H9 (cell line): ENCODE data around the gene SSBP3. TPM values are rescaled to one million over a fixed set of nuclear protein-coding genes. Genes with fewer than 3 reads are reported as not detected.

Experiments used
- DNase-seq: peaks from one replicate; pipeline ENCODE4 v3.0.0-alpha.2; 2017
- H2AFZ ChIP-seq: one replicate; pipeline ENCODE4 v1.6.1; 2013; ENCODE audit warnings: mild to moderate bottlenecking, low read length, control low read depth, moderate library complexity
- H2AK5ac ChIP-seq: 2 replicates; pipeline ENCODE4 v1.6.1; 2013; ENCODE audit warnings: low read length, control low read depth, mixed read lengths; ENCODE audit not compliant: insufficient read length
- H2BK120ac ChIP-seq: one replicate; pipeline ENCODE4 v1.6.1; 2013; ENCODE audit warnings: low read depth, mild to moderate bottlenecking, low read length, control low read depth, inconsistent platforms; ENCODE audit not compliant: poor library complexity, severe bottlenecking
- H2BK12ac ChIP-seq: 2 replicates; pipeline ENCODE4 v1.6.1; 2013; ENCODE audit warnings: low read length, control low read depth, mixed read lengths, low read depth; ENCODE audit not compliant: insufficient read length
- H2BK15ac ChIP-seq: 2 replicates; pipeline ENCODE4 v1.6.1; 2013; ENCODE audit warnings: low read depth, low read length, control low read depth
- H2BK20ac ChIP-seq: one replicate; pipeline ENCODE4 v1.6.1; 2013; ENCODE audit warnings: low read depth, mild to moderate bottlenecking, low read length, control low read depth, inconsistent platforms; ENCODE audit not compliant: poor library complexity, severe bottlenecking
- H2BK5ac ChIP-seq: 2 replicates; pipeline ENCODE4 v1.6.1; 2013; ENCODE audit warnings: low read length, control low read depth, mixed read lengths; ENCODE audit not compliant: insufficient read length
- H3K14ac ChIP-seq: 2 replicates; pipeline ENCODE4 v1.6.1; 2013; ENCODE audit warnings: low read length, control low read depth; ENCODE audit not compliant: insufficient read depth
- H3K18ac ChIP-seq: 2 replicates; pipeline ENCODE4 v1.6.1; 2013; ENCODE audit warnings: low read depth, mild to moderate bottlenecking, mixed read lengths, low read length, control low read depth; ENCODE audit not compliant: insufficient read length
- H3K23ac ChIP-seq: 2 replicates; pipeline ENCODE4 v1.6.1; 2013; ENCODE audit warnings: low read length, control low read depth, mixed read lengths, low read depth; ENCODE audit not compliant: insufficient read length
- H3K23me2 ChIP-seq: 2 replicates; pipeline ENCODE4 v1.6.1; 2013; ENCODE audit warnings: low read depth, mild to moderate bottlenecking, mixed read lengths, low read length, control low read depth; ENCODE audit not compliant: insufficient read length, poor library complexity, severe bottlenecking
- H3K27ac ChIP-seq: 2 replicates; pipeline ENCODE4 v1.5.1; 2013; ENCODE audit warnings: low read length, control low read depth, mixed read lengths, low read depth; ENCODE audit not compliant: insufficient read length
- H3K27me3 ChIP-seq: 2 replicates; pipeline ENCODE4 v1.6.1; 2013; ENCODE audit warnings: low read length, control low read depth, inconsistent platforms; ENCODE audit not compliant: insufficient read depth
- H3K4ac ChIP-seq: 2 replicates; pipeline ENCODE4 v1.6.1; 2013; ENCODE audit warnings: low read depth, mild to moderate bottlenecking, control low read depth, inconsistent platforms, low read length, moderate library complexity
- H3K4me1 ChIP-seq: 2 replicates; pipeline ENCODE4 v1.6.1; 2013; ENCODE audit warnings: low read length, control low read depth, inconsistent platforms; ENCODE audit not compliant: insufficient read depth
- H3K4me2 ChIP-seq: 2 replicates; pipeline ENCODE4 v1.6.1; 2013; ENCODE audit warnings: low read length, control low read depth, mixed read lengths; ENCODE audit not compliant: insufficient read length, insufficient read depth
- H3K56ac ChIP-seq: 2 replicates; pipeline ENCODE4 v1.6.1; 2013; ENCODE audit warnings: low read depth, mild to moderate bottlenecking, mixed read lengths, low read length, control low read depth; ENCODE audit not compliant: insufficient read length
- H3K79me1 ChIP-seq: 2 replicates; pipeline ENCODE4 v1.6.1; 2013; ENCODE audit warnings: low read depth, mild to moderate bottlenecking, moderate library complexity, low read length, control low read depth, inconsistent platforms; ENCODE audit not compliant: insufficient read depth, poor library complexity, severe bottlenecking
- H3K79me2 ChIP-seq: 2 replicates; pipeline ENCODE4 v1.6.1; 2013; ENCODE audit warnings: low read length, control low read depth, inconsistent platforms; ENCODE audit not compliant: insufficient read depth
- H3K9ac ChIP-seq: 2 replicates; pipeline ENCODE4 v1.6.1; 2013; ENCODE audit warnings: low read length, control low read depth, mixed read lengths; ENCODE audit not compliant: insufficient read length; ENCODE audit errors: extremely low read depth
- H3K9me3 ChIP-seq: one replicate; pipeline ENCODE4 v1.6.1; 2013; ENCODE audit warnings: low read depth, low read length, inconsistent platforms; ENCODE audit not compliant: control insufficient read depth
- H3T11ph ChIP-seq: one replicate; pipeline ENCODE4 v1.6.1; 2013; ENCODE audit warnings: mild to moderate bottlenecking, low read length, control low read depth, inconsistent platforms
- H4K20me1 ChIP-seq: one replicate; pipeline ENCODE4 v1.6.1; 2013; ENCODE audit not compliant: control insufficient read depth, insufficient read length, insufficient read depth
- H4K5ac ChIP-seq: 2 replicates; pipeline ENCODE4 v1.6.1; 2013; ENCODE audit warnings: low read depth, mild to moderate bottlenecking, mixed read lengths, low read length, control low read depth; ENCODE audit not compliant: insufficient read length
- H4K8ac ChIP-seq: replicated peaks from 2 replicates; pipeline ENCODE4 v1.6.1; 2013; ENCODE audit warnings: low read length, control low read depth, mixed read lengths, low read depth; ENCODE audit not compliant: insufficient read length
- H4K91ac ChIP-seq: 2 replicates; pipeline ENCODE4 v1.6.1; 2013; ENCODE audit warnings: low read depth, mild to moderate bottlenecking, moderate library complexity, mixed read lengths, low read length, control low read depth; ENCODE audit not compliant: insufficient read length
- H3K27ac Mint-ChIP-seq, 3 experiments: 2 replicates in 2 of 3; 3 replicates in 1 of 3; pipeline ENCODE4 v1.8.0; 2020 to 2021; ENCODE audit warnings: mixed read lengths in 3 of 3, mild to moderate bottlenecking in 1 of 3, moderate library complexity in 1 of 3
- H3K27me3 Mint-ChIP-seq: 2 replicates; pipeline ENCODE4 v1.8.0; 2021; ENCODE audit warnings: low read depth, mild to moderate bottlenecking, moderate library complexity, mixed read lengths
- H3K36me3 Mint-ChIP-seq, 3 experiments: 2 replicates in 2 of 3; 3 replicates in 1 of 3; pipeline ENCODE4 v1.8.0; 2020 to 2021; ENCODE audit warnings: low read depth in 3 of 3, mixed read lengths in 3 of 3; ENCODE audit not compliant: insufficient read depth in 1 of 3
- H3K4me1 Mint-ChIP-seq, 2 experiments: 2 replicates each; pipeline ENCODE4 v1.8.0; 2020; ENCODE audit warnings: mixed read lengths in 2 of 2
- H3K4me3 Mint-ChIP-seq, 2 experiments: 2 replicates in 1 of 2; 3 replicates in 1 of 2; pipeline ENCODE4 v1.8.0; 2020 to 2021; ENCODE audit warnings: mild to moderate bottlenecking in 2 of 2, mixed read lengths in 2 of 2, moderate library complexity in 1 of 2
- H3K9me3 Mint-ChIP-seq, 2 experiments: 2 replicates in 1 of 2; 3 replicates in 1 of 2; pipeline ENCODE4 v1.8.0; 2020; ENCODE audit warnings: mild to moderate bottlenecking in 2 of 2, mixed read lengths in 2 of 2, moderate library complexity in 1 of 2
- WGBS: extraction: QIAGEN DNeasy Blood & Tissue Kit; methylation state at CpG from one replicate; pipeline ENCODE4 v1.1.7; 2013; ENCODE audit warnings: missing lambda C conversion rate, low lambda C conversion rate, mixed read lengths; ENCODE audit not compliant: insufficient read length; ENCODE audit errors: extremely low coverage; 5-methylcytosine and 5-hydroxymethylcytosine counted together
- total RNA-seq: library from RNA; stranded (reverse); gene quantifications from 2 replicates; pipeline ENCODE4 v1.2.1, GENCODE V29; 2021
- TF ChIP-seq, protein P1 (sequence below): fragments of 200-600 bp; sonication (generic); conservative IDR thresholded peaks from 3 replicates; pipeline ENCODE4 v1.8.0; 2021; ENCODE audit warnings: antibody characterized with exemption, mild to moderate bottlenecking

SSBP3 gene
- total RNA-seq, 1 experiment from 2014 or later = 126 TPM

GRCh38 chr1:54227091-54227602 is 179.0 kb downstream of the SSBP3 start:
- Histone ChIP-seq H4K8ac (no peak overlapping the region), H3K9me3 (no peaks in the 10 kb centered on the region), H3K23ac (no peak overlapping the region), H4K5ac (no peak overlapping the region), H4K20me1 (no peaks in the 10 kb centered on the region), H2BK12ac (no peak overlapping the region), H2BK15ac (no peak overlapping the region), H3K79me2 (no peaks in the 10 kb centered on the region), H3K4me2 (no peak overlapping the region), H3K18ac (no peak overlapping the region), H4K91ac (no peak overlapping the region), H3K14ac (no peak overlapping the region), H3K9ac (no peak overlapping the region), H2BK5ac (no peak overlapping the region), H3K79me1 (no peaks in the 10 kb centered on the region), H3K4me1 (no peaks in the 10 kb centered on the region), H2BK120ac (no peak overlapping the region), H3K56ac (no peak overlapping the region), H2BK20ac (no peak overlapping the region), H2AFZ (no peak overlapping the region), H3K23me2 (no peaks in the 10 kb centered on the region), H3K27ac (no peak overlapping the region), H3T11ph (no peak overlapping the region), H3K4ac (no peak overlapping the region), H3K27me3 (no peaks in the 10 kb centered on the region), H2AK5ac (no peak overlapping the region)
- no peak for DNase-seq
- H3K27ac Mint-ChIP-seq = peak overlapping the region in 1 of 3 experiments; percentile 44; a peak in 1 of 7 replicates
- WGBS = no CpG with 5 or more reads among the region's 8 CpGs
- H3K36me3 Mint-ChIP-seq = peaks cover 9 to 45% (median 35%) of the 10 kb centered on the region in 3 experiments; a peak in 6 of 7 replicates
- no peak overlapping the region for H3K4me3 Mint-ChIP-seq
- H3K27me3 Mint-ChIP-seq = no peaks in the 10 kb centered on the region
- peaks cover 29 to 36% of the 10 kb centered on the region in 2 experiments for H3K4me1 Mint-ChIP-seq
- TF ChIP-seq, protein P1, sequence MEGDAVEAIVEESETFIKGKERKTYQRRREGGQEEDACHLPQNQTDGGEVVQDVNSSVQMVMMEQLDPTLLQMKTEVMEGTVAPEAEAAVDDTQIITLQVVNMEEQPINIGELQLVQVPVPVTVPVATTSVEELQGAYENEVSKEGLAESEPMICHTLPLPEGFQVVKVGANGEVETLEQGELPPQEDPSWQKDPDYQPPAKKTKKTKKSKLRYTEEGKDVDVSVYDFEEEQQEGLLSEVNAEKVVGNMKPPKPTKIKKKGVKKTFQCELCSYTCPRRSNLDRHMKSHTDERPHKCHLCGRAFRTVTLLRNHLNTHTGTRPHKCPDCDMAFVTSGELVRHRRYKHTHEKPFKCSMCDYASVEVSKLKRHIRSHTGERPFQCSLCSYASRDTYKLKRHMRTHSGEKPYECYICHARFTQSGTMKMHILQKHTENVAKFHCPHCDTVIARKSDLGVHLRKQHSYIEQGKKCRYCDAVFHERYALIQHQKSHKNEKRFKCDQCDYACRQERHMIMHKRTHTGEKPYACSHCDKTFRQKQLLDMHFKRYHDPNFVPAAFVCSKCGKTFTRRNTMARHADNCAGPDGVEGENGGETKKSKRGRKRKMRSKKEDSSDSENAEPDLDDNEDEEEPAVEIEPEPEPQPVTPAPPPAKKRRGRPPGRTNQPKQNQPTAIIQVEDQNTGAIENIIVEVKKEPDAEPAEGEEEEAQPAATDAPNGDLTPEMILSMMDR = no peak
- H3K9me3 Mint-ChIP-seq = no peaks in the 10 kb centered on the region; a peak in 1 of 5 replicates
